HG03095 (cell line): ENCODE data around the gene HNRNPH3.

Experiments
- ATAC-seq: cut with Tn5 transposase; IDR thresholded peaks from one replicate; pipeline ENCODE4 v1.9.1; 2021; ENCODE audit warnings: moderate library complexity; ENCODE audit not compliant: unreplicated experiment

Gene HNRNPH3

GRCh38 chr10:68371604-68372003, 39.7 kb downstream of the HNRNPH3 start:
- ATAC-seq = no peak

- no peak for ATAC-seq
Measured at GRCh38 chr10:68385740-68386139, 53.9 kb downstream of the HNRNPH3 start.
